ENCODE measurements around the gene COMMD9.

GRCh38 chr11:36278531-36279282 is 10.5 kb downstream of the COMMD9 start:
- TF ChIP-seq, protein P1, sequence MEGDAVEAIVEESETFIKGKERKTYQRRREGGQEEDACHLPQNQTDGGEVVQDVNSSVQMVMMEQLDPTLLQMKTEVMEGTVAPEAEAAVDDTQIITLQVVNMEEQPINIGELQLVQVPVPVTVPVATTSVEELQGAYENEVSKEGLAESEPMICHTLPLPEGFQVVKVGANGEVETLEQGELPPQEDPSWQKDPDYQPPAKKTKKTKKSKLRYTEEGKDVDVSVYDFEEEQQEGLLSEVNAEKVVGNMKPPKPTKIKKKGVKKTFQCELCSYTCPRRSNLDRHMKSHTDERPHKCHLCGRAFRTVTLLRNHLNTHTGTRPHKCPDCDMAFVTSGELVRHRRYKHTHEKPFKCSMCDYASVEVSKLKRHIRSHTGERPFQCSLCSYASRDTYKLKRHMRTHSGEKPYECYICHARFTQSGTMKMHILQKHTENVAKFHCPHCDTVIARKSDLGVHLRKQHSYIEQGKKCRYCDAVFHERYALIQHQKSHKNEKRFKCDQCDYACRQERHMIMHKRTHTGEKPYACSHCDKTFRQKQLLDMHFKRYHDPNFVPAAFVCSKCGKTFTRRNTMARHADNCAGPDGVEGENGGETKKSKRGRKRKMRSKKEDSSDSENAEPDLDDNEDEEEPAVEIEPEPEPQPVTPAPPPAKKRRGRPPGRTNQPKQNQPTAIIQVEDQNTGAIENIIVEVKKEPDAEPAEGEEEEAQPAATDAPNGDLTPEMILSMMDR (IDR thresholded peaks at IDR 0.05; ENCODE audit: low read depth, low read length): no peak
- no peak for TF ChIP-seq EZH2phosphoT487 (IDR thresholded peaks at IDR 0.05; ENCODE audit: low read depth)

All from OCI-LY3 (cell line).